Ovary (tissue), 9 donors: ENCODE measurements around the gene CELA2A. TPM values are rescaled to one million over a fixed set of nuclear protein-coding genes. Genes with fewer than 3 reads are reported as not detected.

Experiments
- DNase-seq, 5 donors: peaks; one replicate each; pipeline ENCODE4 v3.0.0-alpha.2; 2019 to 2020
- H3K27ac ChIP-seq, 2 donors: fragments of 200-600 bp; one replicate each; pipeline versions ENCODE4 v1.5.1 to v1.8.0; 2019 to 2022
- H3K27me3 ChIP-seq: fragments of 200-600 bp; one replicate; pipeline ENCODE4 v1.8.0; 2022
- H3K36me3 ChIP-seq: fragments of 200-600 bp; sonication (generic); one replicate; pipeline ENCODE4 v1.5.1; 2019
- H3K4me1 ChIP-seq: one replicate; pipeline ENCODE4 v1.8.1; 2013; ENCODE audit warnings: mild to moderate bottlenecking, moderate library complexity; ENCODE audit not compliant: insufficient read depth
- H3K4me3 ChIP-seq: fragments of 200-600 bp; sonication (generic); one replicate; pipeline ENCODE4 v1.5.1; 2017
- H3K9me3 ChIP-seq, 2 donors: fragments of 200-600 bp in 1 of 2; sonication (generic) in 1 of 2; one replicate each; pipeline versions ENCODE4 v1.5.1 to v1.8.1; 2013 to 2019; ENCODE audit warnings: mild to moderate bottlenecking in 1 of 2, moderate library complexity in 1 of 2
- EP300 ChIP-seq: sonication (generic); formaldehyde crosslinking; IDR thresholded peaks from one replicate; pipeline ENCODE4 v1.6.1; 2017; ENCODE audit warnings: antibody characterized with exemption
- POLR2A ChIP-seq: fragments of 450-650 bp; IDR thresholded peaks from one replicate; pipeline ENCODE4 v1.6.1; 2017; ENCODE audit warnings: antibody characterized with exemption, mild to moderate bottlenecking, moderate library complexity
- WGBS, 3 donors: extraction: QIAGEN DNeasy Blood & Tissue Kit in 1 of 3; methylation state at CpG; one replicate each; pipeline versions ENCODE4 v1.1.5 to v1.1.7; 2013 to 2017; 5-methylcytosine and 5-hydroxymethylcytosine counted together
- intact Hi-C, 4 donors: fragments of 100-400 bp; cut with DNase I; formaldehyde crosslinking; loops; one replicate each; pipeline versions ENCODE4 v1.11.0 to v1.15.1; 2022 to 2023
- polyA plus RNA-seq, 2 donors: library from polyadenylated mRNA; stranded (reverse); fragments of 200-250 nt in 1 of 2; fragments of 350-450 nt in 1 of 2; fragmentation: Illumina TruSeq in 1 of 2; extraction: RNeasy Lipid Tissue Mini Kit (QIAGEN cat#74804) in 1 of 2; gene quantifications; one replicate each; pipeline ENCODE4 v1.2.3, GENCODE V29; 2013 to 2014
- total RNA-seq, 7 donors: library from RNA; depleted of rRNA in 2 of 7; stranded (reverse); fragments of >200 nt in 2 of 7; fragmentation: NEBNext Ultra II Directional in 3 of 7; extraction: Animal tissue kit (Norgen Biotek cat#: 25700) in 3 of 7; gene quantifications; one replicate each; pipeline versions ENCODE4 v1.1.0 to v1.2.4, GENCODE V29; 2016 to 2023
- TF ChIP-seq, protein P1 (sequence below), 3 donors: fragments of 450-650 bp in 2 of 3; fragments of 200-600 bp in 1 of 3; IDR thresholded peaks; one replicate each; pipeline versions ENCODE4 v1.5.1 to v1.8.0; 2016 to 2022; ENCODE audit warnings: antibody characterized with exemption in 3 of 3, mild to moderate bottlenecking in 1 of 3
- donor health status: DM: no; HTN: no; CAD: no; lungs with moderate emphysema.
- donor health status: DM: no; HTN: no; CAD: no.
- donor health status: Bipolar disorder and iron deficiency.
- donor health status: DM: yes; HTN: yes; CAD: no.
- donor health status: DM: no; HTN: no; CAD: no.
- donor health status: DM: yes; HTN: yes; CAD: no.

Gene CELA2A
- total and polyA plus RNA-seq, 9 donors: 0.92 to 9.4 (median 5.0) TPM; not detected in 5

DNA sequence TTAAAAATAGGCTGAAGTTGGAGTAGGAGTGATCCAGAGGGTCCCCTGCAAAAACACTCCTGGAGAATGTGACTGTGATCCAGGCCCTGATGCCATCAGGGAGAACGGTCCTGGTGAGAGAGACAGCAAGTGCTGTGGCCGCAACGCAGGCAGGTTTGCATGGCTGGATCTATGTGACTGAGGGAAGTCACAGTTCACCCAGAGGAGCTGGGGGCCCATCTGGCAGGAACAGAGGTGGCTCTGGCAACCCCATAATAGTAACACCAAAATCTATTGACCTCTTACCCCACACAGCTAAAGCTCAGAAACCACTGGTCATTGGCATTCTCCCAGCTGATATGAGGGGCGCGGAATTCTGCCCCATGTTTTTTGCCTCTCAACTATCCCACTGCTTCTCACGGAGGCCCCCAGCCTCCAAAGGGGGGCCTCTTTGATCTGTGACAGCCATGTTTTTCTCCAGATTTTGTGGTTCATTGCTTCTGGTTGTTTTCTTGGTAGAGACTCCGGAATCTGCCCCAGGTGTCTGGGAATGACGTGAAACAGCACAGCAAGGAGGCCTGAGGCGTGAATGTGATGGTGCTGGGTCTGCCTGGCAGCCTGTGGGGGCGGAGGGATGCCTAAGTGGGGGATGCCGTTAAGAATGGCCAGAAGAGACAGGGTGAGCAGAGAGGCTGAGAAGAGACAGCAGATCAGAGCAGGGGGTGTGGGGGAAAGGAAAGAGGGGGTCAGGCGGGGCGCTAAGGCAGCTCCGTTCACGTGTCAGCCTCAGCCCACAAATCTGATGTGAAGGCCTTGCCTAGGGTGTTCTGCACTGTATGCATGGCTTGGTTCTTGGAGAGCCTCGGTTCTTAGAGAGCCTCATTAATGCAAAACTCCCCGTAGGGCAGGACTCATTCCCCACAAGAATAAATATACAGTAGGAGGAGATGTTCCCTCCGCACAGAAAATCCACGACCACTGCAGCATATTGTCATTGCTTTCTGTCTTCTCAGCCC, 43.9 kb downstream of the CELA2A start:
- H3K4me3 ChIP-seq: no peak overlapping the region
- intact Hi-C loops: no loop called here
- 77 to 82% (median 77%) methylated on average over 19 of the region's 19 CpGs for WGBS, 3 donors
- H3K36me3 ChIP-seq: no peaks in the 10 kb centered on the region
- TF ChIP-seq EP300: no peak
- TF ChIP-seq POLR2A: no peak
- TF ChIP-seq, protein P1, sequence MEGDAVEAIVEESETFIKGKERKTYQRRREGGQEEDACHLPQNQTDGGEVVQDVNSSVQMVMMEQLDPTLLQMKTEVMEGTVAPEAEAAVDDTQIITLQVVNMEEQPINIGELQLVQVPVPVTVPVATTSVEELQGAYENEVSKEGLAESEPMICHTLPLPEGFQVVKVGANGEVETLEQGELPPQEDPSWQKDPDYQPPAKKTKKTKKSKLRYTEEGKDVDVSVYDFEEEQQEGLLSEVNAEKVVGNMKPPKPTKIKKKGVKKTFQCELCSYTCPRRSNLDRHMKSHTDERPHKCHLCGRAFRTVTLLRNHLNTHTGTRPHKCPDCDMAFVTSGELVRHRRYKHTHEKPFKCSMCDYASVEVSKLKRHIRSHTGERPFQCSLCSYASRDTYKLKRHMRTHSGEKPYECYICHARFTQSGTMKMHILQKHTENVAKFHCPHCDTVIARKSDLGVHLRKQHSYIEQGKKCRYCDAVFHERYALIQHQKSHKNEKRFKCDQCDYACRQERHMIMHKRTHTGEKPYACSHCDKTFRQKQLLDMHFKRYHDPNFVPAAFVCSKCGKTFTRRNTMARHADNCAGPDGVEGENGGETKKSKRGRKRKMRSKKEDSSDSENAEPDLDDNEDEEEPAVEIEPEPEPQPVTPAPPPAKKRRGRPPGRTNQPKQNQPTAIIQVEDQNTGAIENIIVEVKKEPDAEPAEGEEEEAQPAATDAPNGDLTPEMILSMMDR (IDR thresholded peaks at IDR 0.05): no peak
- no peak for DNase-seq
- no peaks in the 10 kb centered on the region for H3K4me1 ChIP-seq
- H3K27ac ChIP-seq: no peak overlapping the region
- H3K9me3 ChIP-seq: no peaks in the 10 kb centered on the region
- no peaks in the 10 kb centered on the region for H3K27me3 ChIP-seq

GRCh38 chr1:15501208-15502032, 44.9 kb downstream of the CELA2A start:
- no peaks in the 10 kb centered on the region for H3K27me3 ChIP-seq
- intact Hi-C loops: no loop called here
- H3K27ac ChIP-seq: no peak overlapping the region
- no peaks in the 10 kb centered on the region for H3K9me3 ChIP-seq
- no peak for TF ChIP-seq POLR2A
- TF ChIP-seq, protein P1 (IDR thresholded peaks at IDR 0.05): no peak
- TF ChIP-seq EP300: no peak
- 68 to 77% (median 72%) methylated on average over 17 of the region's 17 CpGs for WGBS, 3 donors
- peak in 3 of 5 donors; percentile 42 to 61 (median 49) for DNase-seq
- no peaks in the 10 kb centered on the region for H3K4me1 ChIP-seq
- no peak overlapping the region for H3K4me3 ChIP-seq
- no peaks in the 10 kb centered on the region for H3K36me3 ChIP-seq

DNA sequence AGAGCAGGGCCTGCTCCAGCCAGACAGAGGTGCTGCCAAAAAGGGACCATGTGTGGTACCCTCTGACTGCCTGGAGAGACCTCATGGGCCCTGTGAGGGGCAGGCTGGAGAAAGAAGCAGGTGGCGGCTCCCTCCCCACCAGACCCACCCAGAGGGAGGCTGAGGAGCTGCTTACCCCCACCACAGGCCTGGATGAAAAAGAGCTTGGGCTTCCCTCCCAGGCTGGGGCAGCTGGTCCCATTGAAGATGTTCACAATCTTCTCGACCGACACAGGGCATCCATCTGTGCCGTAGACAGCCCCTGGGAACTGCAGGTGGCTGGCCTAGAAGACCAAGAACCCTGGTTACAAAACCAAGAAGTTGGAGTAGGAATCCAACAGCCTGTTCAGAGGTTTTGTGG, 47.9 kb downstream of the CELA2A start:
- WGBS, 3 donors: 89 to 98% (median 90%) methylated on average over 4 of the region's 4 CpGs
- H3K4me3 ChIP-seq: no peak overlapping the region
- H3K27me3 ChIP-seq: no peaks in the 10 kb centered on the region
- no peak for DNase-seq
- no peaks in the 10 kb centered on the region for H3K36me3 ChIP-seq
- H3K4me1 ChIP-seq: no peaks in the 10 kb centered on the region
- no peaks in the 10 kb centered on the region for H3K9me3 ChIP-seq
- H3K27ac ChIP-seq: no peak overlapping the region
- TF ChIP-seq, protein P1 (IDR thresholded peaks at IDR 0.05): no peak
- no peak for TF ChIP-seq POLR2A
- no peak for TF ChIP-seq EP300
- intact Hi-C loops: no loop called here

GRCh38 chr1:15506831-15507230, 50.3 kb downstream of the CELA2A start:
- no peak overlapping the region for H3K4me3 ChIP-seq
- DNase-seq: no peak
- intact Hi-C loops: no loop called here
- H3K4me1 ChIP-seq: no peaks in the 10 kb centered on the region
- 92 to 96% (median 95%) methylated on average over 17 of the region's 17 CpGs for WGBS, 3 donors
- H3K36me3 ChIP-seq: no peaks in the 10 kb centered on the region
- H3K27me3 ChIP-seq: no peaks in the 10 kb centered on the region
- no peaks in the 10 kb centered on the region for H3K9me3 ChIP-seq
- no peak overlapping the region for H3K27ac ChIP-seq
- TF ChIP-seq, protein P1 (IDR thresholded peaks at IDR 0.05): no peak
- TF ChIP-seq EP300: no peak
